ENCODE data around the gene TMX1. TPM values are rescaled to one million over a fixed set of nuclear protein-coding genes. Genes with fewer than 3 reads are reported as not detected.

The TMX1 gene
- total RNA-seq, 1 donor from 2014 or later: 31.4 TPM

DNA sequence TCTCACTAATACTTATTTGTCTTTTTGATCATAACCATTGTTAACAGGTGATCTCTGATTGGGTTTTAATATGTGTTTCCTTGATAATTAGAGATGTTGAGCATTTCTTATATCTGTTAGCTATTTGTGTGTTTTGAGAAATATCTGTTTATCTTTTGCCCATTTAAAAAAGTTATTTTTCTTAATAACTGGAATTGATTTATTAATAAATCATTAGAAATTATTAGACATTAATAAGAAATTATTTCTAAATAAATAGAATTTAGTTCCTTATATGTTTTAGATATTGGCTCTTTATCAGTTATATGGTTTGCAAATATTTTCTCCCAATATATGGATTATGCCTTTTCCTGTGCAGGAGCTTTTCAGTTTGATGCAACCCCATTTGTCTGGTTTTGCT, 18.7 kb downstream of the TMX1 start:
- Mint-ChIP-seq H3K4me1 (ENCODE audit: unreplicated experiment) (no peaks in the 10 kb centered on the region), H3K27ac (no peak overlapping the region), H3K9me3 (no peaks in the 10 kb centered on the region), H3K27me3 (no peaks in the 10 kb centered on the region), H3K4me3 (no peak overlapping the region), H3K36me3 (peaks cover 40% of the 10 kb centered on the region)
- DNase-seq (ENCODE audit: extremely low spot score, unreplicated experiment): no peak
- TF ChIP-seq, protein P1, sequence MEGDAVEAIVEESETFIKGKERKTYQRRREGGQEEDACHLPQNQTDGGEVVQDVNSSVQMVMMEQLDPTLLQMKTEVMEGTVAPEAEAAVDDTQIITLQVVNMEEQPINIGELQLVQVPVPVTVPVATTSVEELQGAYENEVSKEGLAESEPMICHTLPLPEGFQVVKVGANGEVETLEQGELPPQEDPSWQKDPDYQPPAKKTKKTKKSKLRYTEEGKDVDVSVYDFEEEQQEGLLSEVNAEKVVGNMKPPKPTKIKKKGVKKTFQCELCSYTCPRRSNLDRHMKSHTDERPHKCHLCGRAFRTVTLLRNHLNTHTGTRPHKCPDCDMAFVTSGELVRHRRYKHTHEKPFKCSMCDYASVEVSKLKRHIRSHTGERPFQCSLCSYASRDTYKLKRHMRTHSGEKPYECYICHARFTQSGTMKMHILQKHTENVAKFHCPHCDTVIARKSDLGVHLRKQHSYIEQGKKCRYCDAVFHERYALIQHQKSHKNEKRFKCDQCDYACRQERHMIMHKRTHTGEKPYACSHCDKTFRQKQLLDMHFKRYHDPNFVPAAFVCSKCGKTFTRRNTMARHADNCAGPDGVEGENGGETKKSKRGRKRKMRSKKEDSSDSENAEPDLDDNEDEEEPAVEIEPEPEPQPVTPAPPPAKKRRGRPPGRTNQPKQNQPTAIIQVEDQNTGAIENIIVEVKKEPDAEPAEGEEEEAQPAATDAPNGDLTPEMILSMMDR (conservative IDR thresholded peaks at IDR 0.05): no peak

DNA sequence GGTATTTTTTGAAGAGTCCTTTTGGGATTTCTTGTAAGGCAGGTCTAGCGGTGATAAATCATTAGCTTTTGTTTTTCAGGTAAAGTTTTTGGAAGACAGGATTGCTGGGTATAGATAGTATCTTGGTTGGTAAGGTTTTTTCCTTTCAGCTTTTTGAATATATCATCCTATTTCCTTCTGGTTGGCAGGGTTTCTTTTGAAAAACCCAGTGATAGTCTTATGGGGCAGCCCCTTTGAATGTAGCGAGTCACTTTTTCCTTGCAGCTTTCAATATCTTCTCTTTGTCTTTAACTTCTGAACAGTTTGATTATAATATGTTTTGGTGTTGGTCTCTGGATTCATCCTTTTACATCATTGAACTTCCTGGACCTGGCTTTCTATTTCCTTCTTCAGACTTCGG, 20.2 kb downstream of the TMX1 start:
- H3K27ac Mint-ChIP-seq: no peak overlapping the region
- no peak for DNase-seq (ENCODE audit: extremely low spot score, unreplicated experiment)
- peaks cover 37% of the 10 kb centered on the region for H3K36me3 Mint-ChIP-seq
- no peaks in the 10 kb centered on the region for H3K9me3 Mint-ChIP-seq
- TF ChIP-seq, protein P1 (conservative IDR thresholded peaks at IDR 0.05): no peak
- no peaks in the 10 kb centered on the region for H3K4me1 Mint-ChIP-seq (ENCODE audit: unreplicated experiment)
- no peak overlapping the region for H3K4me3 Mint-ChIP-seq
- no peaks in the 10 kb centered on the region for H3K27me3 Mint-ChIP-seq

DNA sequence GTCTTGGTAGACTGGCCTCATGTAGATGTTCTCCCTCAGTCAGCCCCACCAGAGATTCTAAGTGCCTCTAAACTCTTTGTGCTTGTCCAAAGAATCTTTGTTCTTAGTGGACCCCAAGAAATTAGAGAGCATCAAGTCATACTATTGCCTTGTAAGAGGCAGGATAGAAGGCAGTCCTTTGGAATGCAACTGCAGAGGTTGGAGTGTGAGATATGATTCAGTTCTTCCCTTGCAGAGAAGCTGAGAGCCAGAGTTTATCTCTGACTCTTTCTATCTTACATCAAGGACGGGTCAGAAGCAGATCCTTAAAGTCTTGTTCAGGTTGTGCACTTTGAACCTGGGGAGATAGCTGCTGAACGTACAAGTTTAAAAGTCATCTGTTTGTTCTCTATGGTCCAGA, 21.1 kb downstream of the TMX1 start:
- peaks cover 33% of the 10 kb centered on the region for H3K36me3 Mint-ChIP-seq
- no peaks in the 10 kb centered on the region for H3K27me3 Mint-ChIP-seq
- H3K9me3 Mint-ChIP-seq: no peaks in the 10 kb centered on the region
- no peak overlapping the region for H3K4me3 Mint-ChIP-seq
- TF ChIP-seq, protein P1 (conservative IDR thresholded peaks at IDR 0.05): no peak
- H3K27ac Mint-ChIP-seq: no peak overlapping the region
- no peaks in the 10 kb centered on the region for H3K4me1 Mint-ChIP-seq (ENCODE audit: unreplicated experiment)
- DNase-seq (ENCODE audit: extremely low spot score, unreplicated experiment): no peak

DNA sequence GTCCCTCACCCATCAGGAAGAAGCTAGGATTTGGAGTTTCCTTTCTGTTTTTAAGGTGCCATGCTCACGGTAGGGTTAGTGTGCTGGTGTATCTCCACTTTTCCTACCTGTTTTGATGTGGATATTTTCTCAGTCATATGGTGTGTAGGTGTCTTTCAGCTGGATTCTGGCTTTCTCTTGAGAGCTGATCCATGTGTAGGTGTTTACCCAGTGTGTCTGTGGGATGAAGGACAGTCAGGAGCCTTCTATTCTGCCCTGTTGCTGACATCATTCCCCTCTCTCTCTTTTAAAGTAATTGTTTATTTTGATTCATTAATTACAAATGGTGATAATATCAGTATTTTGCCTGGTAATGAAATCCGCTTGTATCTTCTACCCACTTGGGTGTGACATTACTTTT, 22.8 kb downstream of the TMX1 start:
- no peak overlapping the region for H3K27ac Mint-ChIP-seq
- DNase-seq (ENCODE audit: extremely low spot score, unreplicated experiment): no peak
- TF ChIP-seq, protein P1 (conservative IDR thresholded peaks at IDR 0.05): no peak

DNA sequence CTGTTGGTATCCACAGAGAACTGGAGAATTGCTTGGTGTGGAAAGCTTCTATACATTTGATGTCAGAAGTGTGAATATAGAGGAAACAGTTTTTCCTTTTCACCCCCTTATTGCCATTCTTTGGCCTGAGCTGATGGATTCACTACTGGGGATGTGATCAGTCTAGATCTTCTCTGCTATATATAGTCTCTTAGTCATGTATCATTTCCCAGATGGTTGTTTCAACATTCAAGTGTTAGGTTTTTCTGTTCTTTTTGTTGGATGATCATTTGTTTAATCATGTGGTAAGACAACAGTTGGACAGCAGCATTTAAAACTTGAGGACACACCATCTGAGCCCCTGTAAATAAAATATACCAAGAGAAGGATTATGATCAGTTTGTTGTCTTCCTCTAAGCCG, 29.6 kb downstream of the TMX1 start:
- DNase-seq (ENCODE audit: extremely low spot score, unreplicated experiment): no peak
- no peaks in the 10 kb centered on the region for H3K27me3 Mint-ChIP-seq
- H3K4me3 Mint-ChIP-seq: no peak overlapping the region
- no peak overlapping the region for H3K27ac Mint-ChIP-seq
- H3K36me3 Mint-ChIP-seq: no peaks in the 10 kb centered on the region
- H3K9me3 Mint-ChIP-seq: peaks cover 4% of the 10 kb centered on the region
- TF ChIP-seq, protein P1 (conservative IDR thresholded peaks at IDR 0.05): no peak
- no peaks in the 10 kb centered on the region for H3K4me1 Mint-ChIP-seq (ENCODE audit: unreplicated experiment)

More for the DNA sequence above, 22.8 kb downstream of the TMX1 start:
- Mint-ChIP-seq H3K27me3 (no peaks in the 10 kb centered on the region), H3K4me3 (no peak overlapping the region), H3K9me3 (no peaks in the 10 kb centered on the region), H3K36me3 (peaks cover 28% of the 10 kb centered on the region), H3K4me1 (ENCODE audit: unreplicated experiment) (no peaks in the 10 kb centered on the region)

DNA sequence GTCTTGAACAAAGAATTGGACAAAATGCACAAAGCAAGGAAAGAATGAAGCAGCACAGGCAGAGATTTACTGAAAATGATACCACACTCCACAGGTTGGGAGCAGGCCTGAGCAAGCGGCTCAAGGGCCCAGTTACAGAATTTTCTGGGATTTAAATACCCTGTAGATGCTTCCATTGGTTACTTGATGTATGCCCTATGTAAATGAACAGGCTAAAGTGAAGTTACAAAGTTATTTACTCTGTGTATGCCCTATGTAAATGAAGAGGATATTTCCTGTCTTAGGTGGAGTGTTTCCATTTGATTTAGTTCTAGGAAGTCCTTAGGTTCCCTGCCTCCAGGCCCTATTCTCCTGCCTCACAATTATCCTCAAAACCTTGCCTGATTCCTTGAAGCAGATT, 36.6 kb downstream of the TMX1 start:
- Mint-ChIP-seq H3K9me3 (peaks cover 4% of the 10 kb centered on the region), H3K4me3 (no peak overlapping the region), H3K4me1 (ENCODE audit: unreplicated experiment) (no peaks in the 10 kb centered on the region), H3K27ac (no peak overlapping the region), H3K36me3 (no peaks in the 10 kb centered on the region), H3K27me3 (no peaks in the 10 kb centered on the region)
- DNase-seq (ENCODE audit: extremely low spot score, unreplicated experiment): no peak
- TF ChIP-seq, protein P1 (conservative IDR thresholded peaks at IDR 0.05): no peak
